ENCODE results near the gene SSRP1.

The SSRP1 gene

DNA sequence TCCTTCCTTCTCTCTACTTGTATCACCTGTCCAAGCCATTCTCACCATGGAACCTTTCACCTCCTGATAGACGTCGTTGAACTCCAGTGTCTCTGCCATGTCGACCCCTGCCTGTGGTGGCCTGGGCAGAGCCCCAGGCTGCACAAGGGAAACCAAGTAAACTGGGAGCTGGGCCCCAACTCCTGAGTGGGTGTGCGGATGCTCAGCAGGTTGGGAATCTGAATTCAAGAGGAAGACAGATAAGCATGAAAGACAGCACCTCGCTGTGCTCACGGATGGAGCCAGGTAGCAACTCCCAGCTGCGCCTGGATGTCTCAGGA, 709 bp downstream of the SSRP1 start:
- no peak for DNase-seq

DNA sequence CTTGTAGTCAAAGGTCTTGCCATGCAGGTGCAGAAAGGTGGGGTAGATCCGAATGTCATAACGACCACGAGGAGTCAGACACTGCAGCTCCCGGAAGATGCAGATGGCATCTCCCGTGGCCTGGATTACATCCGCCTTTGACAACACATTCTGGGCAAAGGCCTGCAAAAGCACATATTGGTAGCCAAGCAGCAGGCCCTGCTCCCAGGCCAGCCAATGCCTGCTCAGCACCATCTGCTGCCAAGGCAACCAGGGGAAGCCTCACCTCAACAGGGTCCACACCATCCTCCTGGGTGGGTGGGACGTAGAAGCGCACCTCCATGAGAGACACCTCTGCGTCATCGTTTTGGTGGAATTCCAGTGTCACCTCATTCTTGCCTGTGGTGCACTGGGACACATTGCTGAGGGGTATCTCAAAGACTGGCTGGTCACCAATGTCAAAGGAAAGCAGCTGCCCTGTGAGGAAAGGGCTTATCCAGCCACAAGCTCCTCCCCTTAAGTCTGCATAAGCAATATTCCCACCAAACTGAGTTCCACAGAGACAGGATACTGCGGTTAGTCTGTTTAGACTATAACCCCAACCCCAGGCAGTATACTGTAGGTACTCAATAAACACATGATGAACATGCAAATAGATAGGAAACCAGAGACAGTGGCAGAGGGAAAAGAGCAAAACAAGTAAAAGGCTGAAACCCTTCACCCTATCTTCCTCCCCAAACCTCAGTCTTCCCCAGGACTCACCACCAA, 2.8 kb downstream of the SSRP1 start:
- DNase-seq = no peak

DNA sequence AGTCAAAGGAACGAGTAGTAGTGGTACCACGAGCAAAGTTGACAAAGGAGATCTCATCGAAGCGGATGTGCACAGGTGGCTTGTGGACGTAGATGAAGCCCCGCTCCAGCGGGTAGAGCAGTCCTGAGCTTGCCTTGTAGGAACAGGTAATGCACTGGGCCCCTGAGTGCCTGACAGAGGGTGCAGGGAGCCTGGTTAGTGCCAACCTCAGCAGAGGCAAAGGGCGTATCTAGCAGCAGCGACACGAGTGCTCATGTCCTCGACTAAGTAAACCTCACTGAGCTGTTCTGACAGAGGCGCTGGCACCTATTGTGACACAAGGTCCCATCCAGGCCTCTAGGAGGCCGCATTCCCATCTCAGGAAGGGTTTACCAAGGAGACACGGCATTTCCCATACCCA, 4.0 kb downstream of the SSRP1 start:
- no peak for DNase-seq

DNA sequence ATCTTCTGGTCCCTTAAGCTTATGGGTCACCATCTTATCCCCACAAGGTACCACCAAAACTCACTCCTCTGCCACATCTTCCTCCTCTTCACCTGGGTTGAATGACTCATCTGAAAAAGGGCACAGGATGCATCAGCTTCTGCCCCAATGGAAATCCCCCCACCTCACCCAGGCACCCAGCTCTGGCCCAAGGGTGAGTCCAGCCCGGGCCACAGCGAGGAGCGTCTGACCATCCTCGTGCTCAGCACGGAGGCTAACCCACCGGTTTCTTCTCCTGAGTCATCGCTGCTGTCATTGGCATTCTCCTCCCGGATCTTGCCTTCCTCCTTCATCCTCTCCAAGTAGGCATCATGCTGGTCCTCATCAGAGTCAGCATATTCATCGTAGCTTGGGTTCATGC, 5.7 kb downstream of the SSRP1 start:
- no peak for DNase-seq

DNA sequence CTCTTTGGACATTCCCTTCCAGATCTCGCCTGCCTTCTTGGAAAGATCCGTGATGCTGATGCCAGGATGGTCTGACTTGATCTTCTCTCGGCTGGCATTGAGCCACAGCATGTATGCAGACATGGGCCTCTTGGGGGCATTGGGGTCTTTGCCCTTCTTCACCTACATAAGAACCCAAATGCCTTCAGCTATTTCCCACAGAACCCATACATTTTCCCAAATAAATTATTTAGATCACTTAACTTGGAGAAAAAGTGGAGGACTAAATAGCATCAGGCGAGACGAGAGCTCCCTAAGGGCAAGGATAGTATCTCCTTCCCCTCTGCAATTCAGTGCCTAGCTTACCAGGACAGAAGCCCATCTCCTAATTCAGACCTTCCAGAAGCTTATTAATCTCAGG, 8.0 kb downstream of the SSRP1 start:
- no peak for DNase-seq

DNA sequence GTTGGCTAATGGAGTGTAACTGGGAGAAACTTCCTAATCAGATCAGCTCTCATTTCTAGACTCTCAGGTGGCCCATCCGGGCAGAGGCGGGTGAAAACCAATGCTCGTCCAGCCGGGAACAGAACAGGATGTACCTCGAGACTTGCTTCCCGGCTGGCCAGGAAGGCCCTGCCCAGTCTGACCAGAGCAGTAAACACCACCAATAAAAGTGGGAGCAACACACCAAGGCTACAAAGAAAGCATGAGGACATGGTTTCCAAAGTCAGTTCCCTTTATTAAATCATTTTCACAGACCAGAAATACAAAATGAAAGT, 10.0 kb downstream of the SSRP1 start:
- no peak for DNase-seq

DNA sequence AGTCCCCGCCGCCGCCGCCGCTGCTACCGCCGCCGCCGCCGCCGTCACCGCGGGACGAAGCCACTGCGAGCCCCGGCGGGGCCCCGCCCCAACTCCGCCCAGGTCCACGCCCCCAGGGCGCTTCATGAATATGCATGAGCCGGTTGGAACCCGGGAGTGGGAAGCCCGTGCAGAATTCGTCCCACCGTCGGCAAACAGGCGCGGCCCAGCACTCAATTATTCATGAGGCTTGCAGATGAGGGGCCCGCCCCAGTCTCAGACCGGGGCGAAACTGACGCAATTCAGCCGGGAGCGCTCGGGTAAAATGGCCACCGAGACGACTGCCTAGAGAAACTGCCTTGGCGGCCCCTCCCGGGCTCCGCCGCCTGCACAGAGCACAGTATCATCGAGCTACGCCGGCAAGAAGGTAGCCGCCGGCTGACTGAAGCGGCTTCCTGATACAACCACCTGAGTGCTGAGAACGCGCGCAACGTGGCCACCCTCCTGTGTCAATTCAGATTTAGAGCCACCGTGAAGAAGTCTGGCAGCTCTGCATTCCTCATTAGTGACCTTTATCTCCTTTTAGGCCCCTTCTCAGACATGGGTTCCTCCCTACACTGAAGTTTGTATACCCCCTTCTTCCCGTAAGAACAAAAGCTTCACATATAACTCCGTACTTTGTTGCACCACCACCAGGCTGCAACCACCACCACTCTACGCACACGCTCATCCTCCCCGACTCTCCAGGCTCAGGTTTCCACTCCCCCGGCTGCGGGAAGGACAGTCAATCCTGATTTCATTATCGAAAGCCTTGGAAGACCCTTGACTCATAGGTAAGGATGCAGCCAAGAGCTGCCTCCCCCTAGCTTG, 10.6 kb downstream of the SSRP1 start, which contains the start of gene TNKS1BP1:
TSS of gene TNKS1BP1 (minus strand) at position 67 of the 849 bp plus-strand sequence. CDS start 3,067 bp downstream, outside the sequence.
- DNase-seq = peak; percentile 85

DNA sequence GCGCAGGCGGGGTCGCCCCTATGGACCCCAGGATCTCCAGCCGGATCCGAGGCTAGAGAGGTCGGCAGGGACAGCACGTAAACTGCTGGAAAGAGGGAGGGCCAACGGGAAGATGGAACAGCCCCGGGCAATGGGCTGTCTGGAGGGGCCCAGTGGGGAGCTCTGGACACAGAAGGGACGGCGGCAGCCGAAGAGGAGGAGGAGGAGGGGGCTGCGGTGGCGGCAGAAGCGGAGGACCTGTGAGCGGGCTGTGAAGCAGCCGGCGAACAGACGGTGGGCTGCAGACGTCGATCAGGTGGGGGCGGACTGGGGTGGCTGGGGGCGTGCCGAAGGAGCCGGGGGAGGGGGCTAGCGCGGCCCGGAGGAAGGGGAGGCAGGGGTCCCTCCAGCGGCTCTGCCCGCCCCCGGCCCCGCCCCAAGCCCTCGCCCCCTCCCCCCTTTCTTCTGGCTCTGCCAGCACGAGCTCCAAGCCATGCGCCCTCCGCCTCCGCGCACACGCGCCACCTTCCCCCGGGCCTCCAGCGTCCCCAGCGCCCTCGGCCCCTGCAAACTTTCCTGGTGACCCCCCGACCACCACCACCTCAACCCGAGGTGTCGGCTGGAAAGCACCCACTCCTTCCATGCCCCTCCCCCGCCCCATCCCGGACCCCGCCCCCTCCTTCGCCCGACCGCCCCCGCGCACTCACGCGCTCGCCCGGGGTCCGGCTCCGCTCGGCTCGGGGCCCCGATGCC, 11.4 kb downstream of the SSRP1 start:
- DNase-seq = no peak

DNA sequence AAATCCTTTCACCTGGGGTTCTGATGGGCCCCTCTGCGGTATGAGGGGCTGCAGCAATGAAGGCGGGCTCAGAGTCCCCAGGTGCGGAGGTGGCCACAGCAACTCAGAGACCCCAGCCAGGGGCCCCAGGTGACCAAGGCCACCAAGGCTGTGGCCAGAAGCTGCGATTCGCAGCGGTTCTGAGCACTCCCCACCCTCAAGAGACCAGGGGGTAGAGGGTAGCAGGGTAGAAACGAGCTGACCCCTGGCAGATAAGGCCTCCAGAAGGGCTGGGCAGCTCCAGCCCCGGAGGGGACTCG, 11.9 kb downstream of the SSRP1 start:
- DNase-seq = no peak

DNA sequence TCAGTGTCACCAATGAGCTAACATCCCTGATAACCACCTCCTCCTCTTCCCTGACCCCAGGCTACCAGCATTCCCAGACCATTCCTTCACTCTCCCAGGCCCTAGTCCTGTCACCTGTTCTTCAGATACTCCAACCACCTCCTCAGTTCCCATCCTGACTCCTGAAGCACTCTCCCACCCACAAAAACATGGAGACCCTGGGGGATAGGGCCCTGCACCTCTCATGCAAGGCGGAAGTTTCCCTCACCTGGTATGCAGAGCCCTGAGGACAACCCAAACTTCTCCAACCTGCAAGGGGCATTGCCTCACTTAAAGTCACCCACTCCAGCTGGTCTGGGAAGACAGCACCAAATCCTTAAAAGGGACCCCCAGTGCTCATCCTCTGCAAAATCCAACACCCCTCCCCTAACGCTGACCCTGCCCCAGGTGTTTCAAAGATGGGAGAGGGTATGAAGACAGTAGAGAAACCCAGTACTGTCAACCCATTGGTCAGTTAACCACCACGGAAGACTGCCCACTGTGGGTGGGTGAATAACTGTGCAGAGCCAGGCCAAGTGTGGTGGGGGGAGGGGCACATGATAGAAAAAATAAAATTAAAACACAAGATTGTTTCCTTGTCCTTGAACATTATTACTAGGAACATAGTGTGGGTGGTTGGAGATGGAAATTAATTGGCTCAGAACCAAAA, 12.4 kb downstream of the SSRP1 start:
- no peak for DNase-seq

DNA sequence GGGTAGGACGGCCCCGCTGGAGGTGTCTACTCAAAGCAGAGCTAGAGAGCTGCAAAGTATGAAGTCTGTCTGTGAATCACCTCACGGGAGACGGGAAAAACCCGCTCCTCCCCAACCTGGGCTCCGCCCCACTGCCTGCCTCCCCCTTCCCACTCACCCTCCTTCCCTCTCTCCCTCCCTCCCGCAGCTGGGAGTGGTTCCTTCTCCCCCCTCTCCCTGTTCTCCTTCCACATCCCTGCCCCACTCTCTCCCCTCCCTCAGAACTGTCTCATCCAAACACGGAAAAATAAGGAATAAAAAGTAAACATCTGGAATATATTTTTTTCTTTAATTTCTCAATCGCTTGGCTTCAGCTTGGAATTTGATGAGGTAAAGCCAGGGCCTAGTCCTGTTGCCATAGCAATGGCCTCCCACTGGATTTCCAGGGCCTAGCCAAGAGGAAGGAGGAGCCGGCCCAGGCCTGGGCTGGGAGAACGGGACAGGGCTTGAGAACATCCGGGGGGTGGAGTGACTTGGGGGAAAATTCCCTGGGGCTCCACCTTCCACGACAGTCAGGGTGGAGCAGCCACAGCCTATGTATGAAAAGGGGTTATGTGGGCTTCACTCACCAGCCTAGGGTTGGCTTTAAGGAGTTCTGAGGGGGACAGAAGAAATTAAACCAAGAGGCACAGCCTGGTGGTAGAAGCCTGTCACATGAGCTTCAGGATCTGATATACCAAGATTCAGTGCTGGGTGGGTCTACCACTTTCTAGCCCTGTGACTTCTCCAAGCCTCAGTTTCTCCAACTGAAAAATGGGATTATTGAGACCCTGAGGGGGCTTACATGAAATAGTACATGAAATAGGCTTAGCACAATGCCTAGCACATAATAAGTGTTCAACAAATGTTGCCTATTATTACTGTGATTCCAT, 13.2 kb downstream of the SSRP1 start:
- peak; percentile 24 for DNase-seq

DNA sequence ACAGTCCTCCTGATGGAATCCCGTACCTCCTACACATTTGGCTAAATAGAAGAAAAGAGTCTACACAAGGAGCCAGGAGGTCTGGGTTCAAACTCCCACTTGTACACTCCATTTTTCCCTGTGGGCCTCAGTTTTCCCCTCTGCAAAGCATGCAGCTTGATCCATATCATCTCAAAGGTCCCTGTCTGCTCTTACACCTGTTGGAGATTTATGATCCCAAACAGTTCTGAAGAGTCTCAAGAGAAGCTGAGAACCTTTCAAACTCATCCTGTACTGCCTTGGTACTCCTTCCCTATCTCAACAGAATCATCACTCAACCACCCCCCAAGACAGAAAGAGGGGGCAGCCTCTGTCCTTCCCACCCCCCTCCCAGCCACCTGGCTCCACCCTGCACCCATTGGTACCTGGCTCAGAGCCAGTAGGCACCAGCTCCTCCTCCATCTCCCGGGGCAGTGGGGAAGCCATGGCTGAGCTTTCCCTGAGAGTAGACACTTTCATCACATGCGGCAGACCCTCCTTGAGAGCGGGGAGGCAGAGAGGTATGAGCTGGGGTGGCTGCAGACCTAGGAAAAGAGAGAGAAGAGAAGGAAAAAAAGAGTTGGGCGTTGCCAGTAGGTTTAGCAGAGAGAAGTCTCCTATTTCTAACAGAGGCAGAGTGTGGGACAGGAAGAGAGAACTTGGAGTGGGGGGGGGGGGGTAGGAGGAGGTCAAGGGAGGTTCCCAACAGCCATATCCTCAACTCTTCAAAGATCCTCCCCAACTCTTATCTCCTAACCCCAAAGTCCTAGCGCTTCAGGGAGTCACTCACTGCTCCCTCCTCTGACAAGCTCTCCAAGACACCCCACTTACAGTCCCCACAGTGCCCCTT, 14.1 kb downstream of the SSRP1 start:
- no peak for DNase-seq

DNA sequence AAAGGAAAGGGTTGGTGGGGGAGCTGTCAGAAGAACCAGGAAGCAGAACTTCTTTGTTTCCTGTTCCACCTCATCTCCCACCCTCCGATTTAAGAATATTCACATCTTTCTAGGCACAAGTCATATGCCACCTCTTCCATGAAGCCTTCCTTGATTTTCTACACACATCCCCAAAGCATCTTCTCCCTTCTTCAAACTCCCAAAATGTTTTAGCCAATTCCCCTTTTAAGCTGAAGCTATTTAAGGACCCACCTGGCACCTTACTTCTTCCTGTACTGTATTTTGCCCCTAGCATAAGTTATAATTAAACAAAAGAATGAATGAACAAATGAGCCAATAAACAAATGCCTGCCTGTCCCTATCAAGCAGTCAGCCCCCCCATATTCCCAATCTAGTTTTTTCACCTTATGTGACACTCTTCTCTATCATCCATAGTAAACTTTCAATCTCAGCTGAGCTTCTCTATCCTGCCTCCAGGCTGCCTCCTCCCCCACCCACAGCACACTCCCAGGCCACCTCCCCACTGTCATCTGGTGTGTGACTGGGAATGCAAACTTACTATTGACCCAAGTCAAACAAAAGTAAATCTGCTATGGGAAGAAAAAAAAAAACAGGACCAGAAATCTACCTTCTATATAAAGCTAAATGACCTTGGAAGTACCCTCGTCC, 14.8 kb downstream of the SSRP1 start:
- no peak for DNase-seq

DNA sequence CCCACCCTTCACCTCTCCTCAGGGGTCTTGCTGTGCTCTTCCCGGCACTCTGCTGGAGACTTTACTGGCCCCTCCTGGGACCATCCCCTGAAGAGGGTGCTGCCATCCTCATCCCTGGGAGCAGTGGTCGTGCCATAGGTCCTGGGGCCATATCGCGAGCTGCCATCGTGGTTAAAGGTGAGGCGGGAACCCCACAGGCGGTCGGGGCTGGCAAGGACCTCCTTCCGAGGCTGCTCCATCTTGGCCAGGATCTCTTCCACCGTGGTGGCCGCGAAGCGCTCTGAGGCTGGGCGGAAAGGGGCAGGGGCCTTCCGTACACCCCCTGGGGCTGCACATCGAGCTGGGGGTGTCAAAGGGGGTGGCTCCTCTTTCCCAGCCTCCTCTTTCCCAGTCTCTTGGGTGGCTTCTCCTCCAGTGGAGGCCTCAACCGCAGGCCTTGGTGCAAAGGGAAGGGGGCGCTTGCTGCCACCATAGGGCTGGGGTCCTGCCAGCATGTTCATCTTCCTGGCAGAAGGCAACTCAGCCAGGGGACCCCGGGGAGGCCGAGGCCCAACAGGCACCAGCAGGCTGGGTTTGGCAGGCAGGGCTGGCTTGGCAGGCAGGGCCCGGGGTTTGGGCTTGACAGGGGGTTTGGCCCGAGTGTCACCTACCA, 15.5 kb downstream of the SSRP1 start:
- no peak for DNase-seq

DNA sequence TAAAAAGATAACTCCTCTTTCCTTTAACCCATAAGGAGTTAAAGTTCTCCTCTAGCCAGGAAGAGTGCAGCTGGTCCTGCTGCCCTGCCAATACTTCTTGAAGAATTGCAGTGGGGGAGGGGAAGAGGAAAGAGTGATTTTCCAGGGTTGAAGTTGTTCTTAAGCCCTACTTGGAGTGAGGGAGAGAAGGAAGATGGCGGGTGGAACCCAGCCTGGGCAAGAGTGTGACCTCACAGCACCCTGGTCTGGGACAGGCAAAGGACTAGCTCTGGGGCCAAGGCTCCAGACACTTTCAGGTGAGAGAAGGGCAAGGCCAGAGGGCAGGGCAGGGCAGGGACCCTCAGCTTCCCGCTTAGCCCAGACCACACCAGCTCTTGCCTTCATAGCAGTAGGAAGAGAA, 17.5 kb downstream of the SSRP1 start:
- DNase-seq = no peak

DNA sequence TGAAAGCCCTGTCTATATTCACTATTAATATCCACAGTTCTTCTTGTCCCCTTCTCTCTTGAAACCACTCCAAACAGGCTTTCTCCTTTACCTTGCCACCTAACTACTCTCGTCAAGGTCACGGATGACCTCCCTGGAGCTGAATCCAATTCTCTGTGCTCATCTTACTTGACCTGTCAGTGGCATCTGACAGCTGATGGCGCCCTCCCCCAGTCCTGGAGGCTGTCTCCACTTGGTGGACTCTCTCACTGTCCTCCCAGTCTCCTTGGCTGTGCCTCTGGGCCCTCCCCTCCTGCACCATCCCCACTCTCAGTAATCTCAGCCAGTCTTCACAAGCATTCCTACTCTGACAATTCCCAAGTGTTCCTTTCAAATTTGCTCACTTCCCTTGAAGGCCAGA, 19.7 kb downstream of the SSRP1 start:
- DNase-seq = no peak

DNA sequence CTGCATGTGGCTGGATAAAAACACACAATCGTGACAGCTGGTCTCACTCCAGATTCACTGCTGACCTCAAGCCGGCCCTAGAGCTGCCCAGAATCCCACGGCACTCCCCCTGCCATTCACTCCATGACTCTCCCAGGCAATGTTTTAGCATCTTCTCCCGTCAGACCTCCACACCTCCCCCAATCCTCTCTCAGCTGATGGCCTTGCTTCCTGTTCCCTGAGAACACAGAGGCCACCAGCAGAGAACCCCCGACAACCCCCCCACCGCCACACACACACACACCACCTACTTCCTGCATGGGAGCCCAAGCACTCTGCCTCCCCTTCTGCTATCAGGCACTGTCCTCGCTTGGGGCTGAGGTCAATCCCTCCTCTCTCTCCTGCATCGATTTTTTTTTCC, 20.2 kb downstream of the SSRP1 start:
- no peak for DNase-seq

DNA sequence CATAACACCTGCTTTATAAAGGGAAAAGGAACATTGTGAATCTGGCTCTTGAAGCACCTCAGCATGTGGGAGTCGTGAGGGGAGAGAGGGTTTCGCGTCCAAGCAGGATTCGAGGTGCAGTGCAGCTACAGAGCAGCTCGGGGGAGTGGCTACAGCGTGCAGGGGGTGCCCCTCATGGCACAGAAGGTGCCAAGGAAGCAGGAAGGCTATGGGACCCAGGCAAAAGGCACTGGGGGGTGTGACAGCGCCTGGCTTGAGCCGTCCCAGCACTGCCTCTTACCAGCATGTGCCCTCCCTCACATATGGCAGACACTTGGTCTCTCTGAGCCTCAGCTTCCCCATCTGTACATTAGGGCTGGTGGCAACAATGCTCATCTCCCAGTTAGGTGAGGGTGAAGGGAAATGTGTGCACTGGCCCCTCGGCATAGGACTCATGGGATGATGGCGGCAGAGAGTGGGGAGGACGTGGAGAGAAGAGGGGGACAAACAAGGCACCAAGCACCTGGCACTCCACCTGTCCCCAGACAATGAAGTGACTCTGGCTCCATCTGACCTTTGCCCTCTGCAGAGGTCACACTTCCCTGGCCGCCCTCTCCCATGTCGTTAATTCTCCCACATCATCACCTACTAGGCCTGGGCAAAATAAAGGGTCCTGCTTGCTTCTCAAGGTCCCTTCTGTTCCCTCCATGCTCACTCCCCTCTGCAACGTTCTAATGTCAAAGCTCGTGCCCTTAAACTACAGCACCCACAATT, 21.3 kb downstream of the SSRP1 start:
- DNase-seq = no peak

DNA sequence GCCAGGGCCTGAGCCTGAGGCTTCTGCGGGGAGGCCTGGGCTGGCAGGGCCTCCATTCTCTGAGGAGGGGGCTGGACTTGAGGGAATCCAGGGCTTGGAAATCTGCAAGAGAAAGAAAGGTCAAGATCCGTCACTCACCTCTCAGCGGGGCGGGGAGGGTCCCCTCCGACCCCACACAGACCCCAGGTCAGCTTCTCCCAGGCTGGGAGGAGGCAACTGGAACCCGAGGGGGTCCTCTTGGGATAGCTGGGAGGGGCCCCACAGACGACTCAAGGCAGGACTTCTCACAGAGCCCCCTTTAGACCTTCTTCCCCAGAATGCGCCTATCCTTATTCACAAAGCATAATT, 21.9 kb downstream of the SSRP1 start:
- no peak for DNase-seq

Data from NCI-H1694 (cell line).